Caco-2 (cell line): ENCODE results near the gene XPR1. TPM values are rescaled to one million over a fixed set of nuclear protein-coding genes. Genes with fewer than 3 reads are reported as not detected.
A peak's percentile ranks its signal among the peaks of the same experiment; 100 is the strongest.

ENCODE experiments used
- BruUV-seq: library from RNA; stranded (reverse); fragments of 400-500 nt; replicated peaks from 2 replicates; lab custom pipeline; 2021; lab: Mats Ljungman, UMichigan
- CTCF ChIA-PET: fragments of 300-600 bp; sonication (Branson Sonifier 250); formaldehyde crosslinking; loops from one replicate; lab custom pipeline; 2022; ENCODE audit warnings: antibody characterized with exemption; lab: Charles Lee
- POLR2A ChIA-PET: fragments of 300-600 bp; sonication (Branson Sonifier 250); formaldehyde crosslinking; loops from one replicate; lab custom pipeline; 2022; ENCODE audit warnings: antibody characterized with exemption; lab: Charles Lee
- DNase-seq, 2 experiments: peaks; one replicate each; pipeline versions ENCODE4 v3.0.0 to v3.0.0-alpha.2; 2020 to 2022
- H3K27me3 ChIP-seq: replicated peaks from 2 replicates; pipeline ENCODE4 v1.6.0; 2011; ENCODE audit warnings: low read length; ENCODE audit not compliant: control insufficient read depth, insufficient read depth
- H3K36me3 ChIP-seq: 2 replicates; pipeline ENCODE4 v1.5.1; 2011; ENCODE audit warnings: low read length; ENCODE audit not compliant: control insufficient read depth, insufficient read depth
- H3K4me1 ChIP-seq: fragments of 250-450 bp; sonication (Bioruptor Pico); 2 replicates; pipeline ENCODE4 v1.5.1; 2020; ENCODE audit warnings: mild to moderate bottlenecking
- H3K4me3 ChIP-seq: 2 replicates; pipeline ENCODE4 v1.5.1; 2011; ENCODE audit warnings: low read depth, mild to moderate bottlenecking, control low read depth, low read length
- H3K9me3 ChIP-seq: fragments of 250-450 bp; sonication (Bioruptor Pico); 2 replicates; pipeline ENCODE4 v1.5.1; 2020; ENCODE audit warnings: mild to moderate bottlenecking, moderate library complexity
- H3K27ac Mint-ChIP-seq: one replicate; pipeline ENCODE4 v1.8.0; 2022; ENCODE audit warnings: mixed read lengths; ENCODE audit not compliant: unreplicated experiment
- H3K27me3 Mint-ChIP-seq: one replicate; pipeline ENCODE4 v1.8.0; 2022; ENCODE audit warnings: mixed read lengths; ENCODE audit not compliant: insufficient read depth, unreplicated experiment
- H3K36me3 Mint-ChIP-seq: one replicate; pipeline ENCODE4 v1.8.0; 2022; ENCODE audit warnings: mild to moderate bottlenecking, mixed read lengths; ENCODE audit not compliant: insufficient read depth, unreplicated experiment
- H3K4me1 Mint-ChIP-seq: one replicate; pipeline ENCODE4 v1.8.0; 2022; ENCODE audit warnings: low read depth, mixed read lengths; ENCODE audit not compliant: unreplicated experiment
- H3K4me3 Mint-ChIP-seq: one replicate; pipeline ENCODE4 v1.8.0; 2022; ENCODE audit warnings: mild to moderate bottlenecking, moderate library complexity, mixed read lengths; ENCODE audit not compliant: unreplicated experiment
- H3K9me3 Mint-ChIP-seq: one replicate; pipeline ENCODE4 v1.8.0; 2022; ENCODE audit warnings: mixed read lengths; ENCODE audit not compliant: unreplicated experiment
- intact Hi-C: fragments of 100-400 bp; cut with micrococcal nuclease; formaldehyde crosslinking; loops from one replicate; pipeline ENCODE4 v1.10.0; 2022; ENCODE audit not compliant: unreplicated experiment
- total RNA-seq: library from RNA; stranded (reverse); gene quantifications from 2 replicates; pipeline ENCODE4 v1.2.3, GENCODE V29; 2022
- TF ChIP-seq, protein P1 (sequence below), 2 experiments: fragments of 200-600 bp in 1 of 2; IDR thresholded peaks; 1 replicate in 1 of 2; 2 replicates in 1 of 2; pipeline versions ENCODE4 v1.5.1 to v1.8.0; 2011 to 2022; ENCODE audit warnings: antibody characterized with exemption in 1 of 2, control low read depth in 1 of 2, inconsistent platforms in 1 of 2, low read depth in 1 of 2, low read length in 1 of 2, mild to moderate bottlenecking in 1 of 2, moderate library complexity in 1 of 2; ENCODE audit not compliant: insufficient read depth in 1 of 2, severe bottlenecking in 1 of 2, unreplicated experiment in 1 of 2

Gene XPR1
- total RNA-seq, 1 experiment from 2014 or later: 34.4 TPM

DNA sequence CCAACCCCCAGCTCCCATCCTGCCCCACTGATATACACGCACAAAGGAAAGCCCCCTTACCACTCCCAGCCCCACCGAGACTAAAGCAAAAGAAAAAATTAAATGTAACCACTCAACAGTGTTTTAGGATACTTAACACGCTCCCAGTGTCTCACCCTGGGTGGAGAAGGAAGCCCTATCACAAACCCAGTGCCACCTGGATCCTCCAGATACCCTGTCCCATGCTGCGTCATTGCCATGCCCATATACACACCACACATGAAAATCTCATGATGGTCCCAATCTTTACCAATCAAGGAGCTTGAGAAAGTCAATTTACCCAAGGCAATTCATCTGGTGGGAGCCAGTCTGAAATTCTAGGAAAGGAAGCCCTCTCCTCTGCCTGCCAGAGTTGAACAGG is 292.1 kb downstream of the XPR1 start:
- Mint-ChIP-seq H3K4me3 (peak overlapping the region; percentile 39), H3K4me1 (peaks cover 16% of the 10 kb centered on the region), H3K9me3 (no peaks in the 10 kb centered on the region), H3K36me3 (peaks cover 13% of the 10 kb centered on the region), H3K27ac (peak overlapping the region; percentile 91), H3K27me3 (no peaks in the 10 kb centered on the region)
- ChIA-PET CTCF (interaction anchor here (1.0 to 1.6 kb wide), 2 partner anchors 13 to 42 kb away, joined by 4 to 13 read pairs; no protein-coding TSS in a partner anchor), POLR2A (no interaction called here)
- H3K27me3 ChIP-seq: no peaks in the 10 kb centered on the region
- intact Hi-C loops: loop anchor here (1.0 kb wide), 1 partner anchor 42 kb away; no protein-coding TSS in a partner anchor
- peaks cover 33% of the 10 kb centered on the region for H3K4me1 ChIP-seq
- TF ChIP-seq, protein P1, sequence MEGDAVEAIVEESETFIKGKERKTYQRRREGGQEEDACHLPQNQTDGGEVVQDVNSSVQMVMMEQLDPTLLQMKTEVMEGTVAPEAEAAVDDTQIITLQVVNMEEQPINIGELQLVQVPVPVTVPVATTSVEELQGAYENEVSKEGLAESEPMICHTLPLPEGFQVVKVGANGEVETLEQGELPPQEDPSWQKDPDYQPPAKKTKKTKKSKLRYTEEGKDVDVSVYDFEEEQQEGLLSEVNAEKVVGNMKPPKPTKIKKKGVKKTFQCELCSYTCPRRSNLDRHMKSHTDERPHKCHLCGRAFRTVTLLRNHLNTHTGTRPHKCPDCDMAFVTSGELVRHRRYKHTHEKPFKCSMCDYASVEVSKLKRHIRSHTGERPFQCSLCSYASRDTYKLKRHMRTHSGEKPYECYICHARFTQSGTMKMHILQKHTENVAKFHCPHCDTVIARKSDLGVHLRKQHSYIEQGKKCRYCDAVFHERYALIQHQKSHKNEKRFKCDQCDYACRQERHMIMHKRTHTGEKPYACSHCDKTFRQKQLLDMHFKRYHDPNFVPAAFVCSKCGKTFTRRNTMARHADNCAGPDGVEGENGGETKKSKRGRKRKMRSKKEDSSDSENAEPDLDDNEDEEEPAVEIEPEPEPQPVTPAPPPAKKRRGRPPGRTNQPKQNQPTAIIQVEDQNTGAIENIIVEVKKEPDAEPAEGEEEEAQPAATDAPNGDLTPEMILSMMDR (IDR thresholded peaks at IDR 0.05; ENCODE audit: insufficient read depth in 1 of 2, low read depth in 1 of 2, low read length in 1 of 2, severe bottlenecking in 1 of 2, unreplicated experiment in 1 of 2): no peak
- H3K9me3 ChIP-seq: no peaks in the 10 kb centered on the region
- no peak overlapping the region for H3K4me3 ChIP-seq
- BruUV-seq: no TSS peak
- H3K36me3 ChIP-seq: no peaks in the 10 kb centered on the region
- DNase-seq: no peak

DNA sequence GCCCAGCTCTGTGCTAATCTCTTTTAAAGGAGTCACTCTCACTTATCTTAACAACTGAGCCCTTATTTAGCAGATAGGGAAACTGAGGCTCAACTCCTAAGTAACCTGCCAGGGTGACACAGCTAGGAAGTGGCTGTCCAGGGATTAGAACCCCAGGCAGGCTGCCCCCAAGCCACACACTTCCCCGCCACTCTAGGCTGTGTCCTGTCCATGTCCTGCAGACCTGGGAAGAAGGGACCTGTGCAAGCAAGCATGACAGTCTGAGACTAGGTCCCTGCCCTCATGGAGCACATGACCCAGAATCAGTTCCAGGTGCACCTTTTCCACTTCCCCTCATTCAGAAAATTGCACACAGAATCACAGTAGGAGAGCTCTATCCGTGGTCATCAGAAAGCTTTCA is 293.1 kb downstream of the XPR1 start:
- ChIA-PET CTCF (interaction anchor here (0.9 kb wide), 1 partner anchor 218 kb away, joined by 4 read pairs; no protein-coding TSS in a partner anchor), POLR2A (no interaction called here)
- Mint-ChIP-seq H3K9me3 (no peaks in the 10 kb centered on the region), H3K27me3 (no peaks in the 10 kb centered on the region), H3K36me3 (peaks cover 13% of the 10 kb centered on the region), H3K27ac (no peak overlapping the region), H3K4me3 (no peak overlapping the region), H3K4me1 (peaks cover 16% of the 10 kb centered on the region)
- H3K36me3 ChIP-seq: no peaks in the 10 kb centered on the region
- intact Hi-C loops: no loop called here
- H3K4me1 ChIP-seq: peaks cover 33% of the 10 kb centered on the region
- no peaks in the 10 kb centered on the region for H3K27me3 ChIP-seq
- no peaks in the 10 kb centered on the region for H3K9me3 ChIP-seq
- no peak for DNase-seq
- TF ChIP-seq, protein P1 (IDR thresholded peaks at IDR 0.05; ENCODE audit: insufficient read depth in 1 of 2, low read depth in 1 of 2, low read length in 1 of 2, severe bottlenecking in 1 of 2, unreplicated experiment in 1 of 2): no peak
- no TSS peak for BruUV-seq
- H3K4me3 ChIP-seq: no peak overlapping the region

DNA sequence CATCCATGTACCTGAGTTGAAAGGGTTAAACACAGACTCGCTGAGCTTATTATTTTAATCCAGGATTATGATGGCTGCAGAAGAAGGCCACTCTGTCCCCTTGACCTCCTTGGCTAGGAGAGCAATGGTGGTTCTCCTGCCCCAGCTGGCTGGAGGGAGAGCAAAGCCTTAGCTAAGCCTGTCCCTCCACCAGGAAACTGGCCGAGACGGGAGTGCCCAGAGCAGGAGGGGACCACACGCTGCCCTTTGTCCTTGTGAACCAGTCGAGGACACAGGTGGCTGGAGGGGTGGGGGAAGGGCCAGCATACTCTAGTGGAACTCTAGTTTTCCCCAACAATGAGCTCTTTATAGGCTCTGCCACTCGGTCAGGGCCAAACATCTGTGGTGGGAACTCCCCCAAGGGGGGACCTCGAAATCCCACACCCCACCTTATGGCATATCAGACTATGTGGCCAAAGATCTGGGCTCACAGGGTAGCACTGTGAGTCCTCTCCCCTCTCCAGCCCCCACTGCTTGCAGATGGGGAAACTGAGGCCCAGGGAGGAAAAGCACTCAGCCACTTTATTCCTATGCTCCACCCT is 293.7 kb downstream of the XPR1 start:
- BruUV-seq: no TSS peak
- Mint-ChIP-seq H3K4me1 (peaks cover 16% of the 10 kb centered on the region), H3K27ac (no peak overlapping the region), H3K36me3 (peaks cover 13% of the 10 kb centered on the region), H3K4me3 (no peak overlapping the region), H3K27me3 (no peaks in the 10 kb centered on the region), H3K9me3 (no peaks in the 10 kb centered on the region)
- TF ChIP-seq, protein P1 (IDR thresholded peaks at IDR 0.05; ENCODE audit: insufficient read depth in 1 of 2, low read depth in 1 of 2, low read length in 1 of 2, severe bottlenecking in 1 of 2, unreplicated experiment in 1 of 2): no peak
- CTCF ChIA-PET: interaction anchor here (0.9 to 1.2 kb wide), 2 partner anchors 44 to 217 kb away, joined by 4 read pairs; no protein-coding TSS in a partner anchor
- POLR2A ChIA-PET: no interaction called here
- intact Hi-C loops: no loop called here
- Histone ChIP-seq H3K36me3 (no peaks in the 10 kb centered on the region), H3K4me1 (peaks cover 33% of the 10 kb centered on the region), H3K9me3 (no peaks in the 10 kb centered on the region), H3K4me3 (no peak overlapping the region), H3K27me3 (no peaks in the 10 kb centered on the region)
- DNase-seq: peak; percentile 55 to 73
